ENCODE results near the gene THAP4.

THAP4 gene

GRCh38 chr2:241615041-241615440 lies 21.9 kb downstream of the THAP4 start:
- no peak overlapping the region for H3K9ac ChIP-seq (ENCODE audit: low read length)
- peaks cover 6% of the 10 kb centered on the region for H3K4me1 ChIP-seq (ENCODE audit: control insufficient read depth, low read depth, low read length)
- no peaks in the 10 kb centered on the region for H3K9me3 ChIP-seq (ENCODE audit: control insufficient read depth, low read depth, low read length)
- H3K36me3 ChIP-seq (ENCODE audit: control insufficient read depth, low read depth, low read length) = no peaks in the 10 kb centered on the region
- no peak overlapping the region for H3K4me3 ChIP-seq (ENCODE audit: low read length)
- H3K27me3 ChIP-seq (ENCODE audit: control insufficient read depth, insufficient read depth, low read length) = no peaks in the 10 kb centered on the region
- H3K27ac ChIP-seq (ENCODE audit: low read length) = no peak overlapping the region

GRCh38 chr2:241613017-241613780 lies 23.8 kb downstream of the THAP4 start:
- H3K27me3 ChIP-seq (ENCODE audit: control insufficient read depth, insufficient read depth, low read length) = no peaks in the 10 kb centered on the region
- H3K4me1 ChIP-seq (ENCODE audit: control insufficient read depth, low read depth, low read length) = peaks cover 6% of the 10 kb centered on the region
- no peak overlapping the region for H3K27ac ChIP-seq (ENCODE audit: low read length)
- H3K36me3 ChIP-seq (ENCODE audit: control insufficient read depth, low read depth, low read length) = no peaks in the 10 kb centered on the region
- no peak overlapping the region for H3K9ac ChIP-seq (ENCODE audit: low read length)
- H3K4me3 ChIP-seq (ENCODE audit: low read length) = no peak overlapping the region
- H3K9me3 ChIP-seq (ENCODE audit: control insufficient read depth, low read depth, low read length) = no peaks in the 10 kb centered on the region

DNA sequence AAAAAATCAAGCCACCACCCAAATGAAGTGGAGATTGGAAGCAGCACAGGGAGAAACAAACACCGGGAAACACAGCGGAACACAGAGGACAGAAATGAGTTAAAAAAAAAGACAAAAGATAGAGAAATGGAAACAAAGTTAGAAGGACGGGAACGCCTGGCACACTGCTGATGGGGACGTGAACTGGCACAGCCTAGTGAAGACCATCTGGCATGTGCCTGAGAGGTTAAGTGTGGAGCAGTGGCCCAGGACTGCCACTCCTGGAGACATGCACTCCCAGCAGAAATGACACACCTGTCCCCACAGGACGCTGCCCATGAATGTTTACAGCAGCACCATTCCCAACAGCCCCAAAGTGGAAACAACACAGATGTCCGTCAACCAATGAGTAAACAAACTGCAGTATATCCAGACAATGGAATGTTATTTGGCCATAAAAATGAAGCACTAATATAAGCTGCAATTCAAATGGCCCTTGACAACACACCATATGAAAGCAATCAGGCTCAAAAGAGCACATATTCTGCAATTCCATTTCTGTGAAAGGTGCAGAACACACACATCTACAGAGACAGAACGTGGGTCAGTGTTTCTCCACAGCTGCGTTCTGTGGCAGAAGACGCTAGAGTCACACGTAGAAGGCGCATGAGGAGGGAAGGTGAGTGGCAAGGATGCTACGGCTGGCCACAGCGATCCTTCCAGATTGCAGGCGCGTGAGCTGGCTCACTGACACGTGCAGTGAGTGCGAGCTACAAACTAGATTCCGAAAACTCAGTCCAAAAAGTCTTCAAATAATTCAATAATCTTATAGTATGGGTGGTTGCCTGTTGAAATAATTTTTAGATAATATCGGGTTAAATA lies 24.6 kb downstream of the THAP4 start:
- H3K4me3 ChIP-seq (ENCODE audit: low read length) = no peak overlapping the region
- no peaks in the 10 kb centered on the region for H3K9me3 ChIP-seq (ENCODE audit: control insufficient read depth, low read depth, low read length)
- H3K27ac ChIP-seq (ENCODE audit: low read length) = no peak overlapping the region
- H3K4me1 ChIP-seq (ENCODE audit: control insufficient read depth, low read depth, low read length) = peaks cover 3% of the 10 kb centered on the region
- H3K27me3 ChIP-seq (ENCODE audit: control insufficient read depth, insufficient read depth, low read length) = no peaks in the 10 kb centered on the region
- no peaks in the 10 kb centered on the region for H3K36me3 ChIP-seq (ENCODE audit: control insufficient read depth, low read depth, low read length)
- H3K9ac ChIP-seq (ENCODE audit: low read length) = no peak overlapping the region

GRCh38 chr2:241611062-241611461 lies 25.9 kb downstream of the THAP4 start:
- Histone ChIP-seq H3K36me3 (ENCODE audit: control insufficient read depth, low read depth, low read length) (peaks cover 3% of the 10 kb centered on the region), H3K4me1 (ENCODE audit: control insufficient read depth, low read depth, low read length) (no peaks in the 10 kb centered on the region), H3K27me3 (ENCODE audit: control insufficient read depth, insufficient read depth, low read length) (no peaks in the 10 kb centered on the region), H3K27ac (ENCODE audit: low read length) (no peak overlapping the region), H3K4me3 (ENCODE audit: low read length) (peak overlapping the region; percentile 56), H3K9me3 (ENCODE audit: control insufficient read depth, low read depth, low read length) (no peaks in the 10 kb centered on the region), H3K9ac (ENCODE audit: low read length) (no peak overlapping the region)

GRCh38 chr2:241609859-241610793 lies 26.8 kb downstream of the THAP4 start:
- peak overlapping the region; percentile 76 for H3K9ac ChIP-seq (ENCODE audit: low read length)
- H3K4me1 ChIP-seq (ENCODE audit: control insufficient read depth, low read depth, low read length) = no peaks in the 10 kb centered on the region
- peaks cover 8% of the 10 kb centered on the region for H3K36me3 ChIP-seq (ENCODE audit: control insufficient read depth, low read depth, low read length)
- no peaks in the 10 kb centered on the region for H3K27me3 ChIP-seq (ENCODE audit: control insufficient read depth, insufficient read depth, low read length)
- H3K9me3 ChIP-seq (ENCODE audit: control insufficient read depth, low read depth, low read length) = no peaks in the 10 kb centered on the region
- no peak overlapping the region for H3K27ac ChIP-seq (ENCODE audit: low read length)
- H3K4me3 ChIP-seq (ENCODE audit: low read length) = peak overlapping the region; percentile 63

GRCh38 chr2:241608881-241609280 lies 28.1 kb downstream of the THAP4 start:
- Histone ChIP-seq H3K4me1 (ENCODE audit: control insufficient read depth, low read depth, low read length) (no peaks in the 10 kb centered on the region), H3K9ac (ENCODE audit: low read length) (no peak overlapping the region), H3K27ac (ENCODE audit: low read length) (no peak overlapping the region), H3K4me3 (ENCODE audit: low read length) (no peak overlapping the region), H3K27me3 (ENCODE audit: control insufficient read depth, insufficient read depth, low read length) (no peaks in the 10 kb centered on the region), H3K9me3 (ENCODE audit: control insufficient read depth, low read depth, low read length) (no peaks in the 10 kb centered on the region), H3K36me3 (ENCODE audit: control insufficient read depth, low read depth, low read length) (peaks cover 8% of the 10 kb centered on the region)

DNA sequence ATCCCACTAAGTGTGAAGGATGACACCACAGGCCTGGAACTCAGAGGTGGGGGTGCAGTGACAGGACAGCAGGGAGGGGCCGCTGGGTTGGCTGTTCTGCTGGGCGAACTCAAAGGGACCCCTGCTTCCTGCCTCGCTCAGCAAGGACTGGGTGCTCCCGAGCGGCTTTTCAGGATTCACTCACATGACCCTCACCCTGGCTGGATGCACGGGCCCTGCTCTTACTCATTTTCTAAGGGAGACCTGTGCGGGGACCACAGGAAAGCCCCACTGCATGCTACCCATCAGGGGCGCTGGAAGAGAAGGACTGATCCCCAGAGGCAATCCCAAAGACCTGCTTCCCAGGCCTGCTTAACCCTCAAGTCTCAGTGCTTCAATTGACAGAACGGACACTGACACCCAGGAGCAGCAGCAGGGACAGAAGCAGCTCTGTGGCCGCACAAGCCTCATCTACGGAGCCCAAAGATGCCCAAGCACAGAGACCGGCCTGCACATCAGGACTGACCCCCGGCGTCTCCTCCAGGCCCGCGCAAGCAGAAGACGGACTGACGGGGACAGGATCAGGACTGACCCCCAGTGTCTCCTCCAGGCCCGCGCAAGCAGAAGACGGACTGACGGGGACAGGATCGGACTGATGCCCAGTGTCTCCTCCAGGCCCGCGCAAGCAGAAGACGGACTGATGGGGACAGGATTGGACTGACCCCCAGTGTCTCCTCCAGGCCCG lies 29.6 kb downstream of the THAP4 start:
- H3K9me3 ChIP-seq (ENCODE audit: control insufficient read depth, low read depth, low read length) = no peaks in the 10 kb centered on the region
- no peak overlapping the region for H3K27ac ChIP-seq (ENCODE audit: low read length)
- no peak overlapping the region for H3K9ac ChIP-seq (ENCODE audit: low read length)
- no peaks in the 10 kb centered on the region for H3K27me3 ChIP-seq (ENCODE audit: control insufficient read depth, insufficient read depth, low read length)
- no peak overlapping the region for H3K4me3 ChIP-seq (ENCODE audit: low read length)
- H3K36me3 ChIP-seq (ENCODE audit: control insufficient read depth, low read depth, low read length) = peaks cover 16% of the 10 kb centered on the region
- H3K4me1 ChIP-seq (ENCODE audit: control insufficient read depth, low read depth, low read length) = no peaks in the 10 kb centered on the region

DNA sequence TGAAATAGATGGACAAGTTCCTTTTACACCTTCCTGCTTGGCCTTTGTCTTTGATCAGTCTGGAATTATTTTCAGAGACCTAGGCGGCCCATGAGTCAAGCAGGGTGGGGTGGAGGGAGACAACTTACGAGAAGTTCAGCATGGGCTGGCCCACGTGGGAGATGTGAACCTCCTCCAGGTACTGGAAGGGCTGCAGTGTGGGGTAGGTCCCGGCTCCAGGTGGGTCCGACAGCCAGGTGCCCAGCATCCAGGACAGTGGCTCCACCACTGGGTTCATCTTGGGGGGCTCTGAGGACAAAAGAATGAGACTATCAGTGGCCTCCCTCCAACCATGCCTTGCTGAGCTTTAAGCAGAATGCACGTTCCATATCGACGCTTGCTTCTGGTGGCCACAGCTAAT lies 30.8 kb downstream of the THAP4 start:
- Histone ChIP-seq H3K9ac (ENCODE audit: low read length) (no peak overlapping the region), H3K9me3 (ENCODE audit: control insufficient read depth, low read depth, low read length) (no peaks in the 10 kb centered on the region), H3K27me3 (ENCODE audit: control insufficient read depth, insufficient read depth, low read length) (no peaks in the 10 kb centered on the region), H3K4me3 (ENCODE audit: low read length) (no peak overlapping the region), H3K27ac (ENCODE audit: low read length) (no peak overlapping the region), H3K4me1 (ENCODE audit: control insufficient read depth, low read depth, low read length) (no peaks in the 10 kb centered on the region), H3K36me3 (ENCODE audit: control insufficient read depth, low read depth, low read length) (peaks cover 16% of the 10 kb centered on the region)

DNA sequence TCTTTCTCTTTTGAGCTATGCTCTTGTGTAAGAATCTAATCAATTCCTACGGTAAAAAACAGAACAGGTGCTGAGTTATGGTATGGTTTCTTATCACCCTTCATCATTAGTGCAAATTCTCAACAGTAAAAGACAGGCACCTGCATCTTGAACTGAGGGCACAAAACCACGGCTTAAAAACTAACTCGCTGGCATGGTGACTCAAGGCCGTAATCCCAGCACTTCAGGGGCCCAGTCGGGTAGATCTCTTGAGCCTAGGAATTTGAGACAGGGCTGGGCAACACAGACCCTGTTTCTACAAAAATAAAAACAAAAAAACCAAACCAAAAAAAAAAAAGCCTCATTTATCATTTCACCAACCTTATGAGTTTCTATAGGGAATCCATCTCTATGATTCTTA lies 33.3 kb downstream of the THAP4 start:
- Histone ChIP-seq H3K4me1 (ENCODE audit: control insufficient read depth, low read depth, low read length) (no peaks in the 10 kb centered on the region), H3K4me3 (ENCODE audit: low read length) (no peak overlapping the region), H3K27me3 (ENCODE audit: control insufficient read depth, insufficient read depth, low read length) (no peaks in the 10 kb centered on the region), H3K27ac (ENCODE audit: low read length) (no peak overlapping the region), H3K36me3 (ENCODE audit: control insufficient read depth, low read depth, low read length) (peaks cover 22% of the 10 kb centered on the region), H3K9me3 (ENCODE audit: control insufficient read depth, low read depth, low read length) (no peaks in the 10 kb centered on the region), H3K9ac (ENCODE audit: low read length) (no peak overlapping the region)

DNA sequence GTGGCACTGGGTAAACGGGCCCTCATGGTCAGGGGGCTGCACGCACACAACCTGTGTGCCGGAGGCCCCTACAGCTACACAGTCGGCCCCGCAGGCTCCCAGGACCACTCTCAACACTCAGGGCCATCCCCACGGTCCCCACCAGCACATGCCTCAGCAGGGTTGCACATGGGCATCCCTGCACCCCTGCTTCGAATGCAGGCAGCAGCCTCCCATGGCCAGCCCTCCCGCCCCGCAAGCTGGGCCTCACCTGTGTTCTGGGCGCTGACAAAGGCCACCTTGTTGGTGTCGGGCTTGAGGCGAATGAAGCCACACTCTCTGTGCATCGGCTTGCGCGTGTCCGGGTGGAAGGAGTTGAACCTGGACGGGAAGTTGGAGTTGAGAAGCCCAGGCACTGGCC lies 34.2 kb downstream of the THAP4 start:
- Histone ChIP-seq H3K4me3 (ENCODE audit: low read length) (no peak overlapping the region), H3K27me3 (ENCODE audit: control insufficient read depth, insufficient read depth, low read length) (no peaks in the 10 kb centered on the region), H3K9me3 (ENCODE audit: control insufficient read depth, low read depth, low read length) (no peaks in the 10 kb centered on the region), H3K9ac (ENCODE audit: low read length) (no peak overlapping the region), H3K4me1 (ENCODE audit: control insufficient read depth, low read depth, low read length) (no peaks in the 10 kb centered on the region), H3K27ac (ENCODE audit: low read length) (no peak overlapping the region), H3K36me3 (ENCODE audit: control insufficient read depth, low read depth, low read length) (peaks cover 22% of the 10 kb centered on the region)

- Histone ChIP-seq H3K36me3 (ENCODE audit: control insufficient read depth, low read depth, low read length) (peaks cover 25% of the 10 kb centered on the region), H3K4me1 (ENCODE audit: control insufficient read depth, low read depth, low read length) (no peaks in the 10 kb centered on the region), H3K27ac (ENCODE audit: low read length) (no peak overlapping the region), H3K4me3 (ENCODE audit: low read length) (no peak overlapping the region), H3K27me3 (ENCODE audit: control insufficient read depth, insufficient read depth, low read length) (no peaks in the 10 kb centered on the region), H3K9me3 (ENCODE audit: control insufficient read depth, low read depth, low read length) (no peaks in the 10 kb centered on the region), H3K9ac (ENCODE audit: low read length) (no peak overlapping the region)
Observed at GRCh38 chr2:241601841-241602240, 35.1 kb downstream of the THAP4 start.
